Measurements from ENCODE around the gene CCBE1.

Gene CCBE1

DNA sequence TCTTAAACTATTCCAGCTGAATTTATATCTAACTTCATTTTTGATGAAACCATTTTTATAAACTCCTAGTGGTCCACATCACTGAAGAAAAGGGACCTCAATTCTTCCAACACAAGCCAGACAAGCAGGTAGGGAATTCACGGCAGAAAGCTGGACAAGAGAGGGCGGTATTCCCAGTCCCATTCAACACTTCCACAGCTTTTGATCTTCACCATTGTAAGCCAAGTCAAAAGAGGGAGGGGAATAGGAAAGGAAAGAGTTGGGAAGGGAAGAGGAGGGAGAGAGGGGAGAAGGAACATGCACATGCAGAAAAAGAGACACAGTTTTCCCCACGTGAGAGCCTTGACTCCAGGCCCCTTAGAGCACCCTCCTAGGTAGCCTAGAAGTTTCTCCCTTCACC, 77.4 kb downstream of the CCBE1 start:
- DNase-seq (ENCODE audit: low read depth): no peak

DNA sequence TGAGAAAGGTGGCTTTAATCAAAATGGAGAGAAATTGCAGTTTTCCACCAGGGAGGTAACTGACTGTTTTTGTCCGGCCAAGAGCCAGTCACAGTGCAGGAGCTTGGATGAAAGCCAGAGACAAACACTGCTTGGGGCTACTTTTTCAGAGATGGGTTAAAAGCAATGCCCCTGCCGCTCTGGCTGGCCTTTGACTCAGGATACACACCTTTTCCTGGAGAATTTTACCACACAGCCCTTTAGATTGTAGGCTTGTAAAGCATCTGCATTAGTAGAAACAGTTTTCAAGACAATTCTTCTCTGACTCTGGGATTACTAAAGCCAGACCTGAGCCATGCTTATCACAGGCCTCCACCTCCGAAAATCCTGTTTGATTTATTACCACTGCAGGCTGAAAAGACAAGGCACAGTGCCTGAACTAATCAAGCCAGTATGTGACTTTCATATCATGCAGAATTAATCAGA, 79.7 kb downstream of the CCBE1 start:
- no peak for DNase-seq (ENCODE audit: low read depth)

GRCh38 chr18:59616501-59616900, 80.7 kb downstream of the CCBE1 start:
- no peak for DNase-seq (ENCODE audit: low read depth)

DNA sequence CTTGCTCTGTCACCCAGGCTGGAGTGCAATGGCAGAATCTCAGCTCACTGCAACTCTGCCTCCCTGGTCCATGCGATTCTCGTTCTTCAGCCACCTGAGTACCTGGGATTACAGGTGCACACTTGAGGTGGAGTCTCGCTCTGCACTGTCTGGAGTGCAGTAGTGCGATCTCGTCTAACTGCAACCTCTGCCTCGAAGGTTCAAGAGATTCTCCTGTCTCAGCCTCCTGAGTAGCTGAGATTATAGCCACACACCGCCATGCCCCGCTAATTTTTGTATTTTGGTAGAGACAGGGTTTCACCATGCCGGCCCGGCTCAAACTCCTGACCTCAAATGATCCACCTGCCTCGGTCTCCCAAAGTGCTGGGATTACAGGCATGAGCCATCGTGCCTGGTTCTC, 83.3 kb downstream of the CCBE1 start:
- no peak for DNase-seq (ENCODE audit: low read depth)

DNA sequence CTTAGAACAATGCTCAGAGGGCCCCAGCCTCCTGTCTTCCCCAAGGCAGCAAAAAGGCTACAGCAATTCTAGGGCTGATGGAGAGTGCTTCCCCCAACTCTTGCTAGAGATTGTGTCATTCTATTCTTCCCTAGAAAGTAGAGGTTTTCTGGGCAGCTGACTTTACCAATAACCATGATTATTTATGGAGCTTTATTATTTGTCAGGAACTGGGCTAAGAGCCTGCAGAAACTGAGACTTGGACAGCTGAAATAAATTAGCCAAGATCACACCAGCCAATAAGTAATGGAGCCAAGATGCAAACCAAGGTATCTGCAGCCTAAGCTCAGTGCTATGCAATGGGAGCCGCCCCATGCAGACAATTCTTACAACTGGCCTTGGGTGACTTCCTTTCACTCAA, 84.8 kb downstream of the CCBE1 start:
- DNase-seq (ENCODE audit: low read depth): no peak

GRCh38 chr18:59610546-59611140, 86.6 kb downstream of the CCBE1 start:
- DNase-seq (ENCODE audit: low read depth): no peak

- DNase-seq (ENCODE audit: low read depth): no peak
Observed at GRCh38 chr18:59609654-59610053, 87.6 kb downstream of the CCBE1 start.

GRCh38 chr18:59607471-59607870, 89.8 kb downstream of the CCBE1 start:
- DNase-seq (ENCODE audit: low read depth): no peak

- no peak for DNase-seq (ENCODE audit: low read depth)
Observed at GRCh38 chr18:59607078-59607379, 90.2 kb downstream of the CCBE1 start.

GRCh38 chr18:59606193-59607077, 90.8 kb downstream of the CCBE1 start:
- no peak for DNase-seq (ENCODE audit: low read depth)

- no peak for DNase-seq (ENCODE audit: low read depth)
Observed at GRCh38 chr18:59605633-59606192, 91.5 kb downstream of the CCBE1 start.

DNA sequence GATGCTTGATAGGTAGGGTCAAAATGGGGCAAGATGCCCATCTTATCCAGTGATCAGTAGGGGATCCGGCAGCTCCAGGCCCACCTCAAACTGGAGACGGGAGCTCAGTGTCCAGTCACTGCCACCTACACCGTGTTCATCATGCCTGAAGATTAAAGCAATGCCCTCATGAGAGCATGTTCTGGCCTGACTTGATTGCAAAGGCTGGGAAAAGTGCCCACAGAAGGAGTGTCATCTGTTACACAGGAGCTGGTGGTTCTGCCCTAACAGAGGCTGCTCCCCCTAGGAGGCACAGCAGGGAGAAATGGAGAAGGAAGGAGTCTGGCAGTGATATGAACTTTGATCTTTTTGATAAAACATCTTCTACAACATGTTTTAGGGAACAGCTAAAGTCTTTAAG, 92.3 kb downstream of the CCBE1 start:
- DNase-seq (ENCODE audit: low read depth): no peak

- no peak for DNase-seq (ENCODE audit: low read depth)
Observed at GRCh38 chr18:59597049-59597448, 100.2 kb downstream of the CCBE1 start.

DNA sequence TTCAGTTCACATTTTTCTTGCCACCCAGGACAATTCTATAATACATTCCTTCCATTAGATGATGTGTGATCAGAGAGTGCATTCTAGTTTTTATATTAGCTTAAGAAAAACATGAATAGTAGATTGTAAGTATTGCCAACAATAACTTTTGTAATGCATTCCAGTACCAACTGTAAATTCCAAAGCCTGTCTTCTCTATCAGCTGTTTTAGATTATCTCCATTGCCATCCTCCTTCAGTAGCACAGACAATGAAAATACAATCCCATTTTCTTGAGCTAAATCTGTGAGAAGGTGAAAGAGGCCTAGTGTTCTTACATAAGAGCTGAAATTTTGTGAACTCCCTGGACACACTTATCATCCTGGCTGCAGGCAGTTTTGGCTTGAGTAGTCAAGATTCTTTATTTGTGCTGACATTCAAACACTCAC, 103.9 kb downstream of the CCBE1 start:
- no peak for DNase-seq (ENCODE audit: low read depth)

DNA sequence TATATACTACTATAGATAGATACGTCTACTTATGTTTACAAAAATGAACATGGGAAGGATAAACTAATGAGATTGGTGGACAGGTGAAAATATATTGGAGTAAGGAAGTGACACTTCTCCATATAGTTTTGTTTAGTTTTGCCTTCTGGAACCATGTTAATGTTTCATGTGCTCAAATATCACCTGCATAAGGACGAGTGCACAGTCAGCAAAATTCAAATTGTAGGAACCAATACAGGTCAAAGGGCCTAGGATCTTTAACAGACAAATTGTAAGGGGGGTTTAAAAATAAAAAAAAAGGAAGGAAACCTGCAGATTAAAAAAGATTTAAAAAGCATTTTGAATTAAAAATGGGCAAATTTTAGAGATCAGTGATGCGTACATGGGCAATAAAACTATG, 104.6 kb downstream of the CCBE1 start:
- DNase-seq (ENCODE audit: low read depth): no peak

GRCh38 chr18:59582395-59582794, 114.8 kb downstream of the CCBE1 start:
- no peak for DNase-seq (ENCODE audit: low read depth)

- DNase-seq (ENCODE audit: low read depth): no peak
Observed at GRCh38 chr18:59579509-59579908, 117.7 kb downstream of the CCBE1 start.

DNA sequence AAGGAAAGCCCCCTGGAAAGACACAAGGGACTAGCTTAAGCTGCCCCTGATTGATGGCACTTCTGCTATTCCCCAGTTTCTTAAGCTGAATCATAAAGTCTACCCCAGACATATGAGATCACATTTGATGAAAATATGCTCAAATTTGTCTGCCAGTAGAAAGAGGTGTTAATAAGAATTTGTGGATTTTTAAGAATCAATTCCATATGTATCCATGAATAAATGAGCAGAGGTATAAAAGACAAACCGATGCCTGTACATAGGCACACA, 119.9 kb downstream of the CCBE1 start:
- DNase-seq (ENCODE audit: low read depth): no peak

- no peak for DNase-seq (ENCODE audit: low read depth)
Observed at GRCh38 chr18:59576541-59577385, 120.5 kb downstream of the CCBE1 start.

- no peak for DNase-seq (ENCODE audit: low read depth)
Observed at GRCh38 chr18:59575995-59576394, 121.2 kb downstream of the CCBE1 start.

- no peak for DNase-seq (ENCODE audit: low read depth)
Observed at GRCh38 chr18:59573962-59574361, 123.3 kb downstream of the CCBE1 start.

DNA sequence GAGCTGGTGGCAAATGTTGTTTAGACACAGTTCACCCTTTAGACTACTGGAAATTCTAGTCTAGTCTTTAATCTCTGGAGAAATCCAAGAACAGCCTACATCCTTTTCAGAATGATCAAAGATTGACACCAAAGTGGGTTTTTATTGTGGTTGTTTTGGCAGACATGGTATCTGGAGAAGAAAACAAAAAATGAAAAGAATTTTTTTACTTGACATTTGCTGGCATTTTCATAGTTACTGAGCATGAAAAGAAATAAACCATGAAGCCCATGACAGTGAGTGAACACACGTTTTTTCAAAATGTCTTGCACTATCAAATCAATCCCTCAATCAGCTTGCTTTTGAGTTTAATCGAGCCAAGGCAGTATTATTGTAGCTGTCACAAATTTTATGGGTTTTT, 125.3 kb downstream of the CCBE1 start:
- DNase-seq (ENCODE audit: low read depth): no peak

DNA sequence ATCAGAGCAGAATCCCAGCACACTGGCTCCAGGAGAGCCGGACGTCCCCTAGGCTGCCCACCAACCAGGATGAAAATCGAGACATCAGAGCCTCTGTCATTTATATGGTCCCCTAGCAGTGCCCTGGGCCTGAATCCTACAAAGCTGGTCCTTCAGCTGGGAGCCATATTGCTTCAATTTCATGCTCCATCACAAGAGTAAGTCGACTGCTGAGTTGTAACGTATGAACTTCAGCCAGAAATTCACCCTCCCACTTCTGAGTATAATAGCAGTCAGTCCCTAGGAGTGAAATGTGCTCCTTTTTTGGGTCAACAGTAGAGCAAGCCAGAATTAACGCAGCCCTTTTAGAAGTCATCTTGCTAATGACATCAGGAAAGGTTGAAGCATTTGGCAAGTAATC, 126.4 kb downstream of the CCBE1 start:
- no peak for DNase-seq (ENCODE audit: low read depth)

Data from activated gamma-delta T cell treated with anti-CD3 and anti-CD28 coated beads, Interleukin-2, amount 50 U/mL, for 16 hours (primary cell).